ENCODE measurements around the gene SP140L.

Gene SP140L

DNA sequence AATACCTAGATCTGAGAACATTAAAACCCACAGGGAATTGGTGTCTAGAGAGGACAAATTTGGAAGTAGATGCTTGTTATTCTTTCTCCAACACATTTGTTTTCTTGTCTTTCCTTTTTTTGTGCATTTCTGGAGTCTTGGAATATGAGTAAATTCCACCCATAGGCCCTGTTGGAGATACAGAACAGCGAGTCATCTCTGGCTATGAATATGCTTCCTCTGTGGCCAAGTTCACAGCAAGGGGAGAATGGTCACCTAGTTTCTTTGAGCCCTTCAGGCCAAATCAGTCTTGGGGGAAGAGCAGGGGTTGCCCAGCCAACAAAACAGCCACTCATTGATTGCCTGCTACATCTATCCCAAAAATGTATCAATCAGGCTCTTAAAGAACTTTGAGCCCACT is 31.3 kb downstream of the SP140L start:
- WGBS, result 100% methylated on average over 1 of the region's 1 CpG
- no peak overlapping the region for H3K23ac ChIP-seq (ENCODE audit: low read length in 2 of 2)
- no peak overlapping the region for H2AK5ac ChIP-seq (ENCODE audit: low read length, severe bottlenecking)
- H3K27ac ChIP-seq (ENCODE audit: low read length, poor library complexity, severe bottlenecking), result no peak overlapping the region
- peaks cover 13 to 44% of the 10 kb centered on the region in 2 experiments for H3K36me3 ChIP-seq (ENCODE audit: control insufficient read depth in 1 of 2, insufficient read depth in 2 of 2, low read depth in 1 of 2, low read length in 2 of 2)
- no peak overlapping the region for H4K91ac ChIP-seq (ENCODE audit: low read length)
- peak; percentile 15 for DNase-seq
- no peak overlapping the region for H4K8ac ChIP-seq (ENCODE audit: low read length)
- no peak overlapping the region for H2BK15ac ChIP-seq (ENCODE audit: low read depth, poor library complexity, severe bottlenecking)
- H2AFZ ChIP-seq (ENCODE audit: low read depth, low read length), result no peak overlapping the region
- no peak overlapping the region for H3K9ac ChIP-seq (ENCODE audit: low read length)
- H3K9me3 ChIP-seq (ENCODE audit: control insufficient read depth, low read length), result peaks cover 8% of the 10 kb centered on the region
- H3K18ac ChIP-seq (ENCODE audit: low read depth in 1 of 2, low read length in 2 of 2), result no peak overlapping the region
- peaks cover 17% of the 10 kb centered on the region for H3K79me1 ChIP-seq (replicated peaks; ENCODE audit: low read length, poor library complexity, severe bottlenecking)
- no peak overlapping the region for H2BK120ac ChIP-seq (ENCODE audit: low read depth, low read length)
- no peak overlapping the region for H3K4me3 ChIP-seq (ENCODE audit: insufficient read depth in 1 of 2, low read depth in 1 of 2, low read length in 2 of 2)
- H2BK5ac ChIP-seq (ENCODE audit: low read depth, low read length, poor library complexity, severe bottlenecking), result no peak overlapping the region
- no peak overlapping the region for H2BK12ac ChIP-seq (ENCODE audit: low read length in 2 of 2)
- H3K4me2 ChIP-seq (ENCODE audit: low read length, poor library complexity, severe bottlenecking), result no peak overlapping the region
- no peak overlapping the region for H3K4ac ChIP-seq (ENCODE audit: low read depth in 1 of 2, low read length in 2 of 2)
- no peaks in the 10 kb centered on the region for H3K4me1 ChIP-seq (ENCODE audit: control insufficient read depth, insufficient read depth, low read depth, low read length)
- no peaks in the 10 kb centered on the region for H3K27me3 ChIP-seq (ENCODE audit: control insufficient read depth in 1 of 2, insufficient read depth in 1 of 2, low read length in 2 of 2)
- no peak overlapping the region for H3K14ac ChIP-seq (ENCODE audit: low read length in 2 of 2)

DNA sequence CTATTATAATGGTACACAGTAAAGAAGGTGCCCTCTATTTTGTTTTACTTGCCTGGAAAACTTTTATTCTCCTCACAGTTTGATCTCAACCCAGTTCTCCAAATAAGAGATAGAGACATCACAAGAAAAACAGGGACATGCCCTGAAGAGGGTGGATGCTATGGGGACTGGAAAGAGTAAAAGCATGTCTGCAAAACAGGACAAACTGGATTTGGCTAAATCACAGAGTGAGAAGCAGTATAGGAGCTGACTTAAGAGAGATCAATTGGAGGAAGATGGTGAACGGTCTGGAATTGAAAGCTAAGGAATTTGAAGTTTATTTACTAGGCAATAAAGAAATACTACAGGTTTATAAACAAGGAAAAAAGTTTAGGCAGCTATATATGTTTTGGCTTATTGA is 33.0 kb downstream of the SP140L start:
- Histone ChIP-seq H3K79me1 (replicated peaks; ENCODE audit: low read length, poor library complexity, severe bottlenecking) (peaks cover 14% of the 10 kb centered on the region), H4K91ac (ENCODE audit: low read length) (no peak overlapping the region), H4K8ac (ENCODE audit: low read length) (no peak overlapping the region), H3K14ac (ENCODE audit: low read length in 2 of 2) (no peak overlapping the region), H2BK12ac (ENCODE audit: low read length in 2 of 2) (no peak overlapping the region), H2AK5ac (ENCODE audit: low read length, severe bottlenecking) (no peak overlapping the region), H2AFZ (ENCODE audit: low read depth, low read length) (no peak overlapping the region), H2BK15ac (ENCODE audit: low read depth, poor library complexity, severe bottlenecking) (no peak overlapping the region), H3K27me3 (ENCODE audit: control insufficient read depth in 1 of 2, insufficient read depth in 1 of 2, low read length in 2 of 2) (no peaks in the 10 kb centered on the region), H2BK120ac (ENCODE audit: low read depth, low read length) (no peak overlapping the region), H2BK5ac (ENCODE audit: low read depth, low read length, poor library complexity, severe bottlenecking) (no peak overlapping the region), H3K4ac (ENCODE audit: low read depth in 1 of 2, low read length in 2 of 2) (no peak overlapping the region), H3K4me2 (ENCODE audit: low read length, poor library complexity, severe bottlenecking) (no peak overlapping the region), H3K23ac (ENCODE audit: low read length in 2 of 2) (no peak overlapping the region), H3K4me1 (ENCODE audit: control insufficient read depth, insufficient read depth, low read depth, low read length) (no peaks in the 10 kb centered on the region), H3K4me3 (ENCODE audit: insufficient read depth in 1 of 2, low read depth in 1 of 2, low read length in 2 of 2) (no peak overlapping the region), H3K36me3 (ENCODE audit: control insufficient read depth in 1 of 2, insufficient read depth in 2 of 2, low read depth in 1 of 2, low read length in 2 of 2) (peaks cover 13 to 60% of the 10 kb centered on the region in 2 experiments), H3K18ac (ENCODE audit: low read depth in 1 of 2, low read length in 2 of 2) (no peak overlapping the region), H3K9ac (ENCODE audit: low read length) (no peak overlapping the region), H3K27ac (ENCODE audit: low read length, poor library complexity, severe bottlenecking) (no peak overlapping the region), H3K9me3 (ENCODE audit: control insufficient read depth, low read length) (peaks cover 8% of the 10 kb centered on the region)
- no CpG with 5 or more reads among the region's 1 CpG for WGBS
- no peak for DNase-seq

DNA sequence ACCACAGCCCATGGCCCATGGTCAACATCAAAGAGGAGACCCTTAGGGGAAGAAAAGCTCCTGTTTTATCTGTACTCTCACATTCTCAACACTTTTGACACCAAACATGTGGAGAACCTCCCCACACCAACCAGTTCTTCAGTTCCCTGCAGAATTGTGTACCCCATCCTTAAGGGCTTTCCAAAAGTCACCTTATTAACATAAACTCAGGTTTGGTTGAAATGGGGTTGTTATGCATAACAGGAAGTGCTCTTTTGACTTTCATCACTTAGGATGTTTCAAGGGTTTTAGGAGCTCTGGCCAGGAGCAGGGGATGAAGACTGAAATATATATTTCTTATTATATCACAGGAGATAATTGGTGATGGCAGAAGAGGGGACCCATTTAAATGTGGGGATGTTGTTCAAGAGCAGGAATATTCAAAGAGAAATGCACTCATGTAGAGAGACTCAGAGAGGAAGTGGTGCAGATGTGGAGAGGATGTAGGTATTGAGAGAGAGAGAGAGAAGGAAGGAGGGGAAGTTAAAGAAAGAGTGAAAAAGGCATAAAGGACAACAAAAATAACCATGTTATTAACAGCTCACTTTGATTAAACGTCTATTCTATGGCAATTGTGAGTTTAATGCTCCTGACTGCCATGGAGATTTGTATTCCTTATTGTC is 35.2 kb downstream of the SP140L start:
- H3K4ac ChIP-seq (ENCODE audit: low read depth in 1 of 2, low read length in 2 of 2), result no peak overlapping the region
- H3K23ac ChIP-seq (ENCODE audit: low read length in 2 of 2), result no peak overlapping the region
- H3K79me1 ChIP-seq (replicated peaks; ENCODE audit: low read length, poor library complexity, severe bottlenecking), result peaks cover 14% of the 10 kb centered on the region
- no peak overlapping the region for H3K4me2 ChIP-seq (ENCODE audit: low read length, poor library complexity, severe bottlenecking)
- peaks cover 8% of the 10 kb centered on the region for H3K9me3 ChIP-seq (ENCODE audit: control insufficient read depth, low read length)
- H4K8ac ChIP-seq (ENCODE audit: low read length), result no peak overlapping the region
- H2BK120ac ChIP-seq (ENCODE audit: low read depth, low read length), result no peak overlapping the region
- H2BK15ac ChIP-seq (ENCODE audit: low read depth, poor library complexity, severe bottlenecking), result no peak overlapping the region
- H3K9ac ChIP-seq (ENCODE audit: low read length), result no peak overlapping the region
- no peak overlapping the region for H3K14ac ChIP-seq (ENCODE audit: low read length in 2 of 2)
- H4K91ac ChIP-seq (ENCODE audit: low read length), result no peak overlapping the region
- H3K27ac ChIP-seq (ENCODE audit: low read length, poor library complexity, severe bottlenecking), result no peak overlapping the region
- DNase-seq, result no peak
- H2AFZ ChIP-seq (ENCODE audit: low read depth, low read length), result no peak overlapping the region
- no peak overlapping the region for H2BK12ac ChIP-seq (ENCODE audit: low read length in 2 of 2)
- H3K36me3 ChIP-seq (ENCODE audit: control insufficient read depth in 1 of 2, insufficient read depth in 2 of 2, low read depth in 1 of 2, low read length in 2 of 2), result peaks cover 13 to 61% of the 10 kb centered on the region in 2 experiments
- H3K4me1 ChIP-seq (ENCODE audit: control insufficient read depth, insufficient read depth, low read depth, low read length), result no peaks in the 10 kb centered on the region
- no peaks in the 10 kb centered on the region for H3K27me3 ChIP-seq (ENCODE audit: control insufficient read depth in 1 of 2, insufficient read depth in 1 of 2, low read length in 2 of 2)
- H3K4me3 ChIP-seq (ENCODE audit: insufficient read depth in 1 of 2, low read depth in 1 of 2, low read length in 2 of 2), result no peak overlapping the region
- H2BK5ac ChIP-seq (ENCODE audit: low read depth, low read length, poor library complexity, severe bottlenecking), result no peak overlapping the region
- H2AK5ac ChIP-seq (ENCODE audit: low read length, severe bottlenecking), result no peak overlapping the region
- WGBS, result 92% methylated on average over 1 of the region's 1 CpG
- no peak overlapping the region for H3K18ac ChIP-seq (ENCODE audit: low read depth in 1 of 2, low read length in 2 of 2)

DNA sequence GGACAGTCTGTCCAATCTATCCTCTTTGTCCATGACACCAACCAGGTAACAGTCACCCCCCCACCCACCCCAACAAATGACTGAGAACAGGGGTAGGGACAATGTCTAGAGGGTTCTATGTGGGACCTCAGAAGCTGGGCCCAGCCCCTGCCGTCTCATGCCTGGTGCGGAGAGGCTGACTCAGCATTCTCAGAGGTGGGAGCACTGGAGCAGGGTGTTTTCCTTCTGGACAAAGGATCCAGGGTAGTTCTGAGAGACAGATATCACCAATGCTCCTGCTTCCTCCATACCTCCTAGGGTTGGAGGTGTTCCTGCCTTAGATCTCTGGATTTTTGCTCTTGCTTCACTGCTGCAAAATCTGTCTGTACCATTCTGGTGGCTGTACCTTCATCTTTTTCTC is 55.1 kb downstream of the SP140L start:
- Histone ChIP-seq H2BK120ac (ENCODE audit: low read depth, low read length) (no peak overlapping the region), H3K4me2 (ENCODE audit: low read length, poor library complexity, severe bottlenecking) (no peak overlapping the region), H3K79me1 (replicated peaks; ENCODE audit: low read length, poor library complexity, severe bottlenecking) (peaks cover 5% of the 10 kb centered on the region), H3K14ac (ENCODE audit: low read length in 2 of 2) (no peak overlapping the region), H3K36me3 (ENCODE audit: control insufficient read depth in 1 of 2, insufficient read depth in 2 of 2, low read depth in 1 of 2, low read length in 2 of 2) (peaks cover 14 to 52% of the 10 kb centered on the region in 2 experiments), H2BK15ac (ENCODE audit: low read depth, poor library complexity, severe bottlenecking) (no peak overlapping the region), H4K91ac (ENCODE audit: low read length) (no peak overlapping the region), H3K23ac (ENCODE audit: low read length in 2 of 2) (no peak overlapping the region), H2AFZ (ENCODE audit: low read depth, low read length) (no peak overlapping the region), H3K9ac (ENCODE audit: low read length) (no peak overlapping the region), H3K9me3 (ENCODE audit: control insufficient read depth, low read length) (no peaks in the 10 kb centered on the region), H2BK5ac (ENCODE audit: low read depth, low read length, poor library complexity, severe bottlenecking) (no peak overlapping the region), H3K4ac (ENCODE audit: low read depth in 1 of 2, low read length in 2 of 2) (no peak overlapping the region), H3K27me3 (ENCODE audit: control insufficient read depth in 1 of 2, insufficient read depth in 1 of 2, low read length in 2 of 2) (no peaks in the 10 kb centered on the region), H2AK5ac (ENCODE audit: low read length, severe bottlenecking) (no peak overlapping the region), H3K4me1 (ENCODE audit: control insufficient read depth, insufficient read depth, low read depth, low read length) (peaks cover 2% of the 10 kb centered on the region), H3K18ac (ENCODE audit: low read depth in 1 of 2, low read length in 2 of 2) (no peak overlapping the region), H3K27ac (ENCODE audit: low read length, poor library complexity, severe bottlenecking) (no peak overlapping the region), H2BK12ac (ENCODE audit: low read length in 2 of 2) (no peak overlapping the region), H4K8ac (ENCODE audit: low read length) (no peak overlapping the region), H3K4me3 (ENCODE audit: insufficient read depth in 1 of 2, low read depth in 1 of 2, low read length in 2 of 2) (no peak overlapping the region)
- no peak for DNase-seq
- 100% methylated on average over 2 of the region's 2 CpGs for WGBS
